ENCODE results near the gene ANKRD63.

The ANKRD63 gene

DNA sequence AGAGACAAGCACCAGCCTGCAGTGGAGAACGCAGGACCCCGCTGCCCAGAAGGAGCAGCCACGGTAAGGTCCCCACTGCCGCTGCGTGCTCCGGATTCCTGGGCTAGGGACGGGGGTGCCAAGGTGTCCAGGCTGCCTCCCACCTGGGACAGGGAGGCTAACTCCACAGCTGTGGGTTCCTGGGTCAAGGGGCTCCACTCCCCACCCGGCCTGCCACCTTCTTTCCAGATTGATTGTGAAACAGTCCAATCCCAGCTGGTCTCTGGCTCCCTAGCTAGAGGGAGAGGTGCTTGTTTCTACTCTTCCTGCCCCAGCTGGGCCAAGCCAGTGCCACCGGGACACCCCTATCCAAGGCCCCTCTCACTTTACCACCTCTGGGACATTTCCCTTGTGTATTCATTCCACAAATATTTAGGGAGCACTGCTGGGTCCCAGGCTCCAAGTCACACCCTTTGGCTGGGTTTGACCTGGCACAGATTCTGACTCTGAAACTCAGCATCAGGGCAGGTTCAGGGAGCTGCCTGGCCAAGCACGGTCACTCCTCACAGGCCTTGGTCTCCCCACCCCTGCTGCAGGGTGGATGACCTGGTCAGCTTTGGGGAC, 42.1 kb downstream of the ANKRD63 start:
- DNase-seq = no peak

DNA sequence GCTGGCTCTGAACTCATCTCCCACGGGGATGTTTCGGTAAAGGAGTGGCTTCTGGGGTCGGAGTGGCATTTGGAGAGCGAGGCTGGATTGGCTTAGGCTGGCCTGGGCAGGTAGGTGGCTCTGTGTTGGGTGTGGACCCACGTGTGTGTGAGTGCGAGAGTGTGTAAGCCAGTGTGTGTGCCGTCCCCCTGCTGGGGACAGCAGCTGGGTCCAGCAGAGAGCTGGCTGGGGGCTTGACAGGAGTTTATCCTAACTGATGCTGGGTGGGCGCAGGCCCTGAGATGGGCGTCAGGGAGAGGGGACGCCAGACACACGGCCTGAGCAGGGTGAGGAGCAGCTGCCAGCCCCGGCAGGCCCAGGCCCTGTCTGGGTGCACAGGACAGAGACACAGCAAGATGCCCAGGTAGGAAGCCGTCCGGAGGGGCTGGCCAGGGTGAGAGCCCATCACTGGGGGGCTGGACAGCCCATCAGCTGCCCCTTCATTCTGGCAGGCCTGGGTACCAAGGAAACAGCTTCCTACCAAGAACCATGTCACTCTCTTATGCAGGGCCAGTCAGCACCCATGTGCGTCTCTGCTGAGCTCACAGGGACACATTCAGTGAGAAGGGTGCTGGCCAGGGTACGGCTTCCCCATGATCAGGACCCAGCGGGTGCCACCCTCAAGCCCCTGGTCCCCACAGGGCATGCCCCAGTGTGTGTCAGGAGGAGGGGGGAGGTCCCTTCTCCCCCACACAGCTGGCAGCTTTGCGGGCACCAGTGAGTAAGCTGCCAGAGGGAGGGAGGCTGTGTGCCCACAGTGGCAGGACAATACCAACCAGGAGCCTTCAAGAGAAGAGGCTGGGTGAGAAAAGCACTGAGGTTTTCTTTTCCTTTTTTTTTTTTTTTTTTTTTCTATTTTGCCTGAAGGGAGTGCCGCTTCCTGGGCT, 42.9 kb downstream of the ANKRD63 start:
- DNase-seq = no peak

DNA sequence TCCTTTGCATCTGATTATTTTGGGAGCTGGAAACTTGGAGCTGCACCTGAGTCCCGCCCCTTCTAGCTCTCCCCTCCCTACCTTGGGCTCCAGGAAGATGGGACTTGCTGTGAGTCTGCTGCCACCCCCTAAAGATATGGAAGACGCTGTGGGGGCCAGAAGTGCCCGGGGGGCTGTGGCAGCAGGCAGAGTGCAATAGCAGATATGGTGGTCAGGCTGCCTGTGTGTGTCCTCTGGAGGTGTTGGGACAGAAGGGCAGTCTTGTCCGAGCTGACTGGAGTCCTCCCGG, 43.5 kb downstream of the ANKRD63 start:
- no peak for DNase-seq

DNA sequence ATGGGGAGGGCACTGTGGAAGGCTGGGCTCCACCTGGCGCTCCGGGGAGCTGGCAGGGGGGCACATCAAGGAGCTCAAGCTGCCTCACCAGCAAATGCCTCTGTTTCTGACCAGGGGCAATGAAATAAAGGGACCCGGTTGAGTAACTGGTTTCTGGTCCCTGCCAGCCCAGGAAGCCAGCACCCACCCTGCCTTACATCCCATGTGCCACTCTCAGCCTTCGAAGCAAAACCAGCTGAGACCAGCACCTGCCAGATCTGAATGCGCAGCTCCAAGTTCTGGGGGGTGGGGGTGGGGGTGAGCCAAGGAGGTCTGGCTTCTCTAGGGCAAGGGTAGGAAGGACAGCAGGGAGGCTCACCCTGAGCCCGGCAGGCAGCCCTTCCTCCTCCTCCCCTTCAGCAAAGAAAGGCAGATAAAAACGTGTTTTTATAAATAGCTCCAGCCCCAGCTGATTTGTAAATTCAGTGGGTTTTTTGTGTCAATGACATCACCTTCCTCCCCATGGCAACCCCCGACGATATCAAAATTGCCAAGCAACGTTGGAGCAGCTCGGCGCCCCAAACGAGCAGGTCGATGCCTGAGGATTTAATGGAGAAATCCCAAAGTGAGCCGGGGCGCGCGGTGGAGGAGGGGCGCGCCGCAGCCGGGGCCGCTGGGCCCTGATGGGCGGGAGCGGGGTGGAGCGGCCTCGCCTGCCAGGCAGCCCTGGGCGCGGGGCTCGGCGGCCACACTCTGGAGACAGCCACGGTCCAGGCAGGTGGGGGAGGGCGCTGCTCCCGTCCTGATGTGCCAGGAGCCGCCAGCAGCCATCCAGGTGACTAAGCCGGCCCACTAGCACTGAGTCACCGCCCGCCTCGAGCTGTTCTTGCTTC, 44.1 kb downstream of the ANKRD63 start, which contains the start of gene PAK6:
PAK6 (plus strand) TSS at position 532 of the 872 bp plus-strand sequence. CDS start 25,723 bp downstream, outside the sequence.
- DNase-seq = no peak

DNA sequence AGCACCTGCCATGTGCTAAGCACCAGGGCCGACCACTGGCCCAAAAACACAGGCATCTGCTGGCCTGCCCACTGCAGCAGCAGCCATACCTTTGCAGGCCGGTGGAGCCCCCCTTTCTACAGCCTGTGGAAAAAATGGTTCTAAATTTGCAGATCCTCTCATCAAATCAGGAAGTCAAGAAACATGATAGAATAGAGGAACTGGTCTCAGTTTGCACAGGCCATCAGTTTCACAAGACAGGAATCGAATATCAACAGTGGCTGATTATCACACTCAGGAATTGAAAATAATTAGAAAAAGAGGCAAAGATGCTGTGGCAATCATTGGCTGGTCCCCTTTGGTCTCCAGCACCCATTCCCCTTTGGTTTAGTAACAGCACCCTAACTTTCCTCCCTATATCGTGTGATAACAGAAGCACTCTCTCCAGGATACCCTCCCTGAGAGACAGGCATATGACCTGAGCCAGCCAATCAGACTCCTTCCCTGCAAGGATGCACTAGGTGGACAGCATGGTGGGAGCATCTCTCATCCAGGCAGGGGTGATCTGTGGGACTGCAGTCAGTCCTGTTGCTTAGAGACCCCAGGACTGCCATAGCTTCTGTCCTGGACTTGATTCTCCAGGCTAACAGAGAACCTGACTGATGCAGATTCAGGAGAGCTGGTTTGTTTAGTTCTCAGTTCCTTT, 47.5 kb downstream of the ANKRD63 start:
- no peak for DNase-seq

DNA sequence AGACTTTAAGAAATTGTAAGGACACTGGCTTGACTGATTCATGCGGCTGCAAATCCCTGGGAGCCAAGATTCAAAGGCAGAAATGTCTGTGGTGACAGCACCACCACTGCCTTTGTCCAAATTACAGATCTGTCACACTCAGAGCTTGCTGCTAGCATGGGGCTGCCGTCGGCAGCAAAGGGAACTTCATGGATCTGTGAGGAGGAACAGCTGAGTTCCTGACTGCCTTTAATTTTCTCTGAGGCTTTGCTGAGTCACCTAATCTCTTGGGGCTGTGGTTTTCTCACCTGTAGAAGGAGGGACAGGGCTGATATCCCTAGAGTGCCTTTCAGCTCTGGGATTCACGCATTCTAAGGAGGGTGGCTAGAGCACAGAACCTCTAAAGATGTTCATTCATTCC, 48.1 kb downstream of the ANKRD63 start:
- no peak for DNase-seq

DNA sequence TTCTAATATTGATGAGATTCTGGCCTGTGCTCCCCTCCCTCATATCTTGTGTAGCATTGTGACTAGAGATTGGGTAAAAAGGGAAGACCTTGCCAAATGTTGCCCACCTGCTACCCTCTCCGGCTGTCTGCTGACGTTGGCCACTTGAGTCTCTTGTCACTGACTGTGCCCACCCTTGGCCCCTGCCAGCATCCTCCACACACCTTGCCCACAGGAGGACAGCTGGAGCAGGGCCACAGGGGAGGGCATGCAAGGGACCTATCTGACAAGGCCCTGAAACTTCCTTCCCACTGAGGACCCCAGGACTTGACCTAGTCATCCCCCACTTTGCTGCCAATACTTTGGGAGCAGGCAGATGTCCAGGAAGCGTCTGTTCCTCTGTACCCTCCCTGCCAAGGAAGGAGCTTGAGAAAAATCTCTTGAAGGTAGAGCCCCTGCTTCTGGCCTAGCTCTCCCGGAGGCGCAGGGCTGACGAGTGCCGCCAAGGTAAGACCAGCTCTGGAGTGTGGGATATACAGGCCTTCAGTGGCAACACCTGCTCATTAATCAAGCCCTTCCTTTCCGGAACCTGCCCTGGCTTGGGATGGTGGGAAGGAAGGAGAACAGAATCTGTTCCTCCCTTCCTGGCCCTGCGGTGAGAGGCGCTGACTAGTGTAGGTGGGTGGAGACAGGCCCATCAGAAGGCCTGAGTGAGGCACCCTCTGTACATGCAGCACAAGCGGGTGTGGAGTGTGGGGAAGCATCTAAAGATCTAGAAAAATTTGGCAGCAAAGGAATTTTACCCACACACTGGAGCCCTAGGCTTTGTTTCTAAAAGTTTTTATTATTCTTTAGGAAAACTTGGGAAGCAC, 48.9 kb downstream of the ANKRD63 start:
- no peak for DNase-seq

DNA sequence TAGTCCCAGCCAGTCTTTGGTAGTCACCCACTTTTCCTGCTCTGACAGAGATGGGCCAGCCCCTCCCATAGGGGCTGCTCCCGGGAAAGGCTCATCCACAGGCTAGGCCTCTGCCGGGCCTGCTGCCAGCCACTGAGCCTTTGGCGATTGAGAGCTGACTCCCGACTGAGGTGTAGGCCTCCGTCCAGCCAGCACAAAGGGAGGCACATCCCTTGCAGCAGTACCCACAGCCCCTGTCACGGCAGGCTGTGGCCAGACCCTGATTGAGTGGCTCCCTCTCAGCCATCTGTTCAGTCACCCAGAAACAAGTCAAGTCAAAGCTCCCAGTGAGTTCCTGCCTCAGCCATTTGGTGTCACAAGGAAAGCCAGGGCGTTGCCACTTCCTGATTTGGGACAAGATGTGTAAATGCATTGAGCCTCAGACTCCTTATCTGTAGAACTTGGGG, 50.2 kb downstream of the ANKRD63 start:
- peak; percentile 16 for DNase-seq

All from NCI-H446 treated with DMSO at 0.1 percent for 48 hours (cell line).